HG03442 (cell line): ENCODE measurements around the gene SLC47A2.
"Not testable (repeated sequence)": the region's sequence is repeated elsewhere in the genome, so short reads cannot be mapped to it uniquely, and the experiment has no call there.

Experiments
- ATAC-seq: cut with Tn5 transposase; IDR thresholded peaks from one replicate; pipeline ENCODE4 v1.9.1; 2021; ENCODE audit warnings: mild to moderate bottlenecking, moderate library complexity; ENCODE audit not compliant: unreplicated experiment

Gene SLC47A2

GRCh38 chr17:19709841-19710240, 6.5 kb downstream of the SLC47A2 start:
- ATAC-seq = no peak

GRCh38 chr17:19708431-19709175, 7.8 kb downstream of the SLC47A2 start:
- no peak for ATAC-seq

- no peak for ATAC-seq
These were observed 8.6 kb downstream of the SLC47A2 start for GRCh38 chr17:19707728-19708221.

- ATAC-seq = no peak
These were observed 9.3 kb downstream of the SLC47A2 start for GRCh38 chr17:19706791-19707727.

GRCh38 chr17:19705771-19706770, 10.3 kb downstream of the SLC47A2 start:
- no peak for ATAC-seq

- ATAC-seq = no peak
These were observed 11.2 kb downstream of the SLC47A2 start for GRCh38 chr17:19705201-19705600.

- ATAC-seq = no peak
These were observed 12.4 kb downstream of the SLC47A2 start for GRCh38 chr17:19703828-19704613.

GRCh38 chr17:19703106-19703827, 13.1 kb downstream of the SLC47A2 start:
- no peak for ATAC-seq

- ATAC-seq = no peak
These were observed 14.2 kb downstream of the SLC47A2 start for GRCh38 chr17:19702217-19702641.

GRCh38 chr17:19686400-19687090, 29.8 kb downstream of the SLC47A2 start:
- ATAC-seq = no peak

- not testable (repeated sequence) for ATAC-seq
These were observed 31.3 kb downstream of the SLC47A2 start for GRCh38 chr17:19684909-19685580.

GRCh38 chr17:19683117-19683516, 33.3 kb downstream of the SLC47A2 start:
- ATAC-seq = no peak

- no peak for ATAC-seq
These were observed 37.6 kb downstream of the SLC47A2 start for GRCh38 chr17:19678581-19679453.

- no peak for ATAC-seq
These were observed 38.5 kb downstream of the SLC47A2 start for GRCh38 chr17:19677736-19678379.

- ATAC-seq = no peak
These were observed 39.5 kb downstream of the SLC47A2 start for GRCh38 chr17:19676896-19677295.

GRCh38 chr17:19673623-19674022, 42.8 kb downstream of the SLC47A2 start:
- ATAC-seq = no peak
